KOPT-K1 (cell line): ENCODE data around the gene LHX8.

Experiments used
- H3K27ac ChIP-seq: fragments of 200-600 bp; sonication (generic); 2 replicates; pipeline ENCODE4 v1.5.1; 2016; ENCODE audit warnings: antibody characterized with exemption, mild to moderate bottlenecking, low read depth, low read length; ENCODE audit not compliant: poor library complexity, severe bottlenecking
- H3K36me3 ChIP-seq: fragments of 200-600 bp; sonication (generic); 2 replicates; pipeline ENCODE4 v1.5.1; 2017; ENCODE audit warnings: antibody characterized with exemption, mild to moderate bottlenecking, low read length, moderate library complexity; ENCODE audit not compliant: insufficient read depth
- H3K9me3 ChIP-seq: fragments of 200-600 bp; sonication (generic); 2 replicates; pipeline ENCODE4 v1.5.1; 2017; ENCODE audit warnings: antibody characterized with exemption, low read length, mild to moderate bottlenecking; ENCODE audit not compliant: insufficient read depth, poor library complexity, severe bottlenecking

Gene LHX8

GRCh38 chr1:75129983-75130789 lies 4.0 kb upstream of the LHX8 start:
- Histone ChIP-seq H3K36me3 (no peaks in the 10 kb centered on the region), H3K27ac (no peak overlapping the region), H3K9me3 (peaks cover 13% of the 10 kb centered on the region)

- Histone ChIP-seq H3K9me3 (peaks cover 16% of the 10 kb centered on the region), H3K27ac (no peak overlapping the region), H3K36me3 (no peaks in the 10 kb centered on the region)
Observed at GRCh38 chr1:75130865-75131564, 3.2 kb upstream of the LHX8 start.

GRCh38 chr1:75131565-75132241 lies 2.5 kb upstream of the LHX8 start:
- H3K36me3 ChIP-seq: no peaks in the 10 kb centered on the region
- no peak overlapping the region for H3K27ac ChIP-seq
- peaks cover 16% of the 10 kb centered on the region for H3K9me3 ChIP-seq

GRCh38 chr1:75132242-75132811 lies 1.9 kb upstream of the LHX8 start:
- Histone ChIP-seq H3K9me3 (peaks cover 16% of the 10 kb centered on the region), H3K27ac (no peak overlapping the region), H3K36me3 (no peaks in the 10 kb centered on the region)

- Histone ChIP-seq H3K9me3 (peaks cover 12% of the 10 kb centered on the region), H3K27ac (no peak overlapping the region), H3K36me3 (no peaks in the 10 kb centered on the region)
Observed at GRCh38 chr1:75132812-75133619, 1.2 kb upstream of the LHX8 start.

- H3K36me3 ChIP-seq: no peaks in the 10 kb centered on the region
- H3K27ac ChIP-seq: no peak overlapping the region
- peaks cover 10% of the 10 kb centered on the region for H3K9me3 ChIP-seq
Observed at GRCh38 chr1:75134647-75135572, 722 bp downstream of the LHX8 start.

- Histone ChIP-seq H3K27ac (no peak overlapping the region), H3K9me3 (peaks cover 10% of the 10 kb centered on the region), H3K36me3 (no peaks in the 10 kb centered on the region)
Observed at GRCh38 chr1:75135573-75136194, 1.5 kb downstream of the LHX8 start.

GRCh38 chr1:75136195-75136815 lies 2.1 kb downstream of the LHX8 start:
- H3K9me3 ChIP-seq: peaks cover 10% of the 10 kb centered on the region
- no peaks in the 10 kb centered on the region for H3K36me3 ChIP-seq
- no peak overlapping the region for H3K27ac ChIP-seq

- no peak overlapping the region for H3K27ac ChIP-seq
- no peaks in the 10 kb centered on the region for H3K36me3 ChIP-seq
- peaks cover 8% of the 10 kb centered on the region for H3K9me3 ChIP-seq
Observed at GRCh38 chr1:75136921-75137641, 2.9 kb downstream of the LHX8 start.

GRCh38 chr1:75152092-75152491 lies 17.9 kb downstream of the LHX8 start:
- no peaks in the 10 kb centered on the region for H3K36me3 ChIP-seq
- no peaks in the 10 kb centered on the region for H3K9me3 ChIP-seq
- no peak overlapping the region for H3K27ac ChIP-seq

- Histone ChIP-seq H3K27ac (no peak overlapping the region), H3K9me3 (no peaks in the 10 kb centered on the region), H3K36me3 (no peaks in the 10 kb centered on the region)
Observed at GRCh38 chr1:75159154-75159553, 25.0 kb downstream of the LHX8 start.

- no peak overlapping the region for H3K27ac ChIP-seq
- H3K9me3 ChIP-seq: no peaks in the 10 kb centered on the region
- H3K36me3 ChIP-seq: no peaks in the 10 kb centered on the region
Observed at GRCh38 chr1:75165264-75165663, 31.1 kb downstream of the LHX8 start.
